Brain microvascular endothelial cell (primary cell): ENCODE results near the gene TCF4.

Experiments used
- DNase-seq: peaks from one replicate; pipeline ENCODE4 v3.0.0-alpha.2; 2020
- H3K27ac ChIP-seq: fragments of 250-450 bp; sonication (Bioruptor Pico); 2 replicates; pipeline ENCODE4 v1.5.1; 2020; ENCODE audit warnings: mild to moderate bottlenecking, moderate library complexity
- H3K27me3 ChIP-seq: fragments of 250-450 bp; sonication (Bioruptor Pico); replicated peaks from 2 replicates; pipeline ENCODE4 v1.5.1; 2020; ENCODE audit warnings: mild to moderate bottlenecking
- H3K36me3 ChIP-seq: fragments of 250-450 bp; sonication (Bioruptor Pico); replicated peaks from 2 replicates; pipeline ENCODE4 v1.5.1; 2020; ENCODE audit warnings: mild to moderate bottlenecking
- H3K4me3 ChIP-seq: 2 replicates; pipeline ENCODE4 v1.5.1; 2011; ENCODE audit warnings: low read depth, mild to moderate bottlenecking, control low read depth, low read length, moderate library complexity
- in situ Hi-C: cut with HindIII; loops from 2 replicates; pipeline ENCODE4 v1.10.0; 2017; ENCODE audit warnings: low sequenced_read_pairs, low pct_ligation_motif_present
- TF ChIP-seq, protein P1 (sequence below): IDR thresholded peaks from 2 replicates; pipeline ENCODE4 v1.5.1; 2011; ENCODE audit warnings: low read depth, mild to moderate bottlenecking, moderate library complexity, low read length, control low read depth, inconsistent platforms; ENCODE audit errors: missing control alignments

Gene TCF4

DNA sequence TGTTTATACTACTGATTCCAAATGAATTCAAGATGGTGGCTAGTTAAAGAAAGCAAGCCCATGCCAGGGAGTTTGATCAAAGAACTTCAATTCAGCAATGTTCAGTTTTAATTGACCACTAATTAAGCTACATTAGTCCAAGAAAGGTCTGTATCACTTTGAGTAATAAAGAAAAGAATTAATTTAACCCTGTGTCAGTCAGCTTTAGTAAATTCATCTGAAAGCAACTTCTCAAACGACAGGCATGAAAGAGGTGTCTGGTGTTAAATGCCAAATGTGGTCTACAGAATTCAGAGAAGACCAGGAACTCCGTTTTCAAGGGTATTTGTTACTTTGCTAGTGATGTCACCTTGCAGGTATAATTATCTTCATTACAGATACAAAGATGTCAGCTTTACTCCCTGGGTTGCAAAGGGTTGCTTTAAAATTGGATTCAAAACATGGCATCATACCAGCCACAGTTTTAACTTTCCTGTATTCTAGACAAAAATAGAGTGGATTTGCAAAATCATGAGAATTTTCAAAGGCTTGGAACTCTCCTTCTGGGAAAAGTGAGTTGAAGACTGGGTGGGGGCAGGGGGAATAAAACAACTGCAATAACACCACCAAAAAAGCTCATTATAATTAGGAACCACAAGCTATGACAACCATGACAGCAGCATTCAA is 281.5 kb downstream of the TCF4 start:
- TF ChIP-seq, protein P1, sequence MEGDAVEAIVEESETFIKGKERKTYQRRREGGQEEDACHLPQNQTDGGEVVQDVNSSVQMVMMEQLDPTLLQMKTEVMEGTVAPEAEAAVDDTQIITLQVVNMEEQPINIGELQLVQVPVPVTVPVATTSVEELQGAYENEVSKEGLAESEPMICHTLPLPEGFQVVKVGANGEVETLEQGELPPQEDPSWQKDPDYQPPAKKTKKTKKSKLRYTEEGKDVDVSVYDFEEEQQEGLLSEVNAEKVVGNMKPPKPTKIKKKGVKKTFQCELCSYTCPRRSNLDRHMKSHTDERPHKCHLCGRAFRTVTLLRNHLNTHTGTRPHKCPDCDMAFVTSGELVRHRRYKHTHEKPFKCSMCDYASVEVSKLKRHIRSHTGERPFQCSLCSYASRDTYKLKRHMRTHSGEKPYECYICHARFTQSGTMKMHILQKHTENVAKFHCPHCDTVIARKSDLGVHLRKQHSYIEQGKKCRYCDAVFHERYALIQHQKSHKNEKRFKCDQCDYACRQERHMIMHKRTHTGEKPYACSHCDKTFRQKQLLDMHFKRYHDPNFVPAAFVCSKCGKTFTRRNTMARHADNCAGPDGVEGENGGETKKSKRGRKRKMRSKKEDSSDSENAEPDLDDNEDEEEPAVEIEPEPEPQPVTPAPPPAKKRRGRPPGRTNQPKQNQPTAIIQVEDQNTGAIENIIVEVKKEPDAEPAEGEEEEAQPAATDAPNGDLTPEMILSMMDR: no peak
- in situ Hi-C loops: no loop called here
- Histone ChIP-seq H3K27ac (no peak overlapping the region), H3K4me3 (no peak overlapping the region), H3K36me3 (no peaks in the 10 kb centered on the region), H3K27me3 (no peaks in the 10 kb centered on the region)
- no peak for DNase-seq

DNA sequence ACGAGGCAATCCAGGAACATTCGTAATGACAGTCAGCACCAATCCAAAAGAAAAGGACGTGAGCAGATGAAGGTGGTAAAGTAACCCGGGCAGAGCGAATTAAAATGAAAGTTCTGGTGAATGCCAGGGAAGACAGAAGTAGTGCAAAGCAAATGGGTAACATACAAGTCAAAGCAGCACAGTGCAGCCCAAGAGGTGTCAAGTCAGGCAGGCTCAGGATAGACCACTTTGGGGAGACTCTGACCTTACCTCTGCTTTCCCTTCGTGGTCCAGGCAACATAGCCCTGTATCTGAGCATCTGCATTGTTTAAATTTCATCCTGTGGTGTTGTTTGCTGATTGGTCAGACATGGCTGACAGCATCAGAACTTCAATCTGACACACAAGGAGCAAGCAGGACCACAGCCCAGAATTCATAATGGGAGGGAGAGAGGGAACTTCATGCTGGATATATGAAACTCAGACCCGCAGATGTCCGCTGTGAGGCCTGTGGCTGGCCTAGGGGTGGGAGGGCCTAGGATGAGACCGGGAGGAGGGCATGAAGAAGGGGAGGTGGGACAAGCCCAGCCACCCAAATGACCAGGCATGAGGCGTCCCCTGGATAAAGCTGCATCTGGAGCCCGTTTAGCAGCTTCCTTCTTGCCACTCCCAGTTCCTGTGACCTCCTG is 285.7 kb downstream of the TCF4 start:
- no peak overlapping the region for H3K4me3 ChIP-seq
- no peak for DNase-seq
- H3K27ac ChIP-seq: no peak overlapping the region
- H3K36me3 ChIP-seq: no peaks in the 10 kb centered on the region
- no peaks in the 10 kb centered on the region for H3K27me3 ChIP-seq
- in situ Hi-C loops: no loop called here
- TF ChIP-seq, protein P1: no peak

DNA sequence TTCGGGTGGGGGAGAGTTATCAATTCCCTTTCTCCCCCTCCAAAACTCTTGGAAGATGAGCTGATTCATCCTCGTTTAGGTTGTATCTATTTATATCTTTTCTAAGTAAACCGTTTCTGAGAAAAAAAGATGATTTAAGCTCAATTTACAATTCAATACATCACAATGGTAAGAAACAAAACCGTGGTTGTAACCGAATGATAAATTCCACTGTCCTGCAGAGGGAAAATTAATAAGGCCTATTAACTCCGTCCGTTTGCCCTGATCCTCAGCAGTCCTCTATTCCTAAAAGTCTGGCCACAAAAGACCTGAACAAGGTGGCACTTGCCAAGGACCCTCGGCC is 286.2 kb downstream of the TCF4 start:
- Histone ChIP-seq H3K4me3 (no peak overlapping the region), H3K27me3 (no peaks in the 10 kb centered on the region), H3K36me3 (no peaks in the 10 kb centered on the region), H3K27ac (no peak overlapping the region)
- TF ChIP-seq, protein P1: no peak
- in situ Hi-C loops: no loop called here
- no peak for DNase-seq

DNA sequence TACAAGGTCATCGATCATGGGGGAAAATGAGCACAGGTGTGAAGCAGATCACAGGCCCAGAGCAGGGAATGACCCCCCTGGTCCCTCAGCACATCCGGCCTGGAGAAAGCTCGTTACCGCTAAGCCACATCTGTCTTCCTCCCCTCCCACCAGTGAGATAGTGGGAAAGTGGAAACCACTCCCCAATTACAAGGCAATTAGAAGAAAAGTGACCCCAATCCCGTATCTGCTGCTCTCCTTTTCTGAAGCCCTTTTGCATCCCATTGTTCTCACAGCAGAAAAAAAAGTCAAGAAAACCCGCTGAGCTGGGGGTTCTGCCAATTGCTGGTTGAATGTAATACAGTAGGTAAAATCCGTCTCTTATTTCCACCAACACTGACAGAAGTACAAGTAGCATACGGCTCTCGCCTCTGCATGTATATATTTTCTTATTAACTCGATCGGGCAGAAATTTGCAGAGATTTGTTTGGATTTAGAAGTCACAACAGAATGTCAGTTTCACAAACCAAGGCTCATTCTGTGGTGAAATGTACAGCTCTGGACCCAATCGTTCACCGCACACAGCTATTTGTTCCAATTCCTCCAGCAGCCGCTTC is 287.0 kb downstream of the TCF4 start:
- H3K4me3 ChIP-seq: no peak overlapping the region
- in situ Hi-C loops: no loop called here
- no peak for DNase-seq
- H3K36me3 ChIP-seq: no peaks in the 10 kb centered on the region
- no peaks in the 10 kb centered on the region for H3K27me3 ChIP-seq
- no peak overlapping the region for H3K27ac ChIP-seq
- TF ChIP-seq, protein P1: no peak

DNA sequence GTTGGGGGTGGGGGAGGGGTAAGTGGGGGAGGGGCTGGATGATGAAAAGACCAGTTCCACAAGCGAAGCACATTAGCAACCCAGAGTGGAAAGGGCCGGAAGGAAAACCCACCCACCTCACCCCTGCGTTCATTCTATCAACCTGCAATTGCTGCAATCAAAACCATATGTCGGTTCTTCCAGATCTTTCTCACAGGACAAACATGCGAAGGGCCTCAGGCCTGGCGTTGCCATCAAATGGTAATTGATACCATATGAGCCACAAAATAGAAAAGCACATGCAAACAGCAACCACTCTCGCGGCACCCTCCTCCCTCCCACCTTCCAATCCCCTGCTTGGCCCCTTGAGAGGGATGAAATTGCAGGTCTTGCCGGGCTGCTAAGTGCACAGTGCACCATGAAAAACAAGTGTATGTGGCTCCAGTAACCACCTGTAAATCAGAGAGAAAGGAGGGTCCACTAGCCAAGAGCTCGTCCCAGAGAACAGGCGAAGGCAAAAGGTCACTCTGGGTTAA is 287.5 kb downstream of the TCF4 start:
- Histone ChIP-seq H3K36me3 (no peaks in the 10 kb centered on the region), H3K4me3 (no peak overlapping the region), H3K27ac (no peak overlapping the region), H3K27me3 (no peaks in the 10 kb centered on the region)
- TF ChIP-seq, protein P1: no peak
- in situ Hi-C loops: no loop called here
- DNase-seq: no peak
